ENCODE results near the gene ZNF561. TPM values are rescaled to one million over a fixed set of nuclear protein-coding genes. Genes with fewer than 3 reads are reported as not detected.

Gene ZNF561
- polyA plus RNA-seq, 1 donor from 2014 or later = 19.1 TPM

Other genes starting within 250 kb of the ZNF561 start
- gene ZNF266, start 185.7 kb downstream of the ZNF561 start, polyA plus RNA-seq = 14.5 TPM
- not detected for gene ZNF560, start 122.6 kb downstream of the ZNF561 start, polyA plus RNA-seq
- gene ZNF426, start 82.6 kb downstream of the ZNF561 start, polyA plus RNA-seq = 12.1 TPM
- gene ZNF121, start 36.7 kb downstream of the ZNF561 start, polyA plus RNA-seq = 2.9 TPM
- gene ZNF562, start 53.9 kb upstream of the ZNF561 start, polyA plus RNA-seq = 4.7 TPM
- 6.3 TPM for gene ZNF846, start 147.5 kb upstream of the ZNF561 start, polyA plus RNA-seq
- 10.4 TPM for gene FBXL12, start 197.8 kb upstream of the ZNF561 start, polyA plus RNA-seq
- gene UBL5, start 206.7 kb upstream of the ZNF561 start, polyA plus RNA-seq = 592 TPM
- gene PIN1, start 214.1 kb upstream of the ZNF561 start, polyA plus RNA-seq = 77.4 TPM

All from IgD-negative memory B cell (primary cell).